Fibroblast of mammary gland (primary cell): ENCODE results near the gene NR2F1-AS1.
"Not testable (repeated sequence)": the region's sequence is repeated elsewhere in the genome, so short reads cannot be mapped to it uniquely, and the experiment has no call there.

ENCODE experiments used
- DNase-seq: peaks from one replicate; pipeline ENCODE4 v3.0.0-alpha.2; 2010; ENCODE audit warnings: low read depth
- H3K4me3 ChIP-seq: 2 replicates; pipeline ENCODE4 v1.5.1; 2011; ENCODE audit warnings: low read depth, mild to moderate bottlenecking, low read length, moderate library complexity; ENCODE audit not compliant: control insufficient read depth
- CTCF ChIP-seq: conservative IDR thresholded peaks from 2 replicates; pipeline ENCODE4 v1.5.1; 2011; ENCODE audit warnings: low read depth, low read length, inconsistent platforms; ENCODE audit not compliant: control insufficient read depth, insufficient read depth

Gene NR2F1-AS1

GRCh38 chr5:93519740-93520139 lies 61.3 kb downstream of the NR2F1-AS1 start:
- no peak overlapping the region for H3K4me3 ChIP-seq
- DNase-seq, result peak; percentile 50
- TF ChIP-seq CTCF, result no peak

GRCh38 chr5:93517828-93518227 lies 63.2 kb downstream of the NR2F1-AS1 start:
- H3K4me3 ChIP-seq, result no peak overlapping the region
- no peak for TF ChIP-seq CTCF
- DNase-seq, result no peak

GRCh38 chr5:93513298-93513697 lies 67.7 kb downstream of the NR2F1-AS1 start:
- TF ChIP-seq CTCF, result no peak
- no peak overlapping the region for H3K4me3 ChIP-seq
- no peak for DNase-seq

- DNase-seq, result peak; percentile 94
Observed at GRCh38 chr5:93512799-93513198, 68.2 kb downstream of the NR2F1-AS1 start.

GRCh38 chr5:93511445-93511844 lies 69.6 kb downstream of the NR2F1-AS1 start:
- no peak for DNase-seq
- H3K4me3 ChIP-seq, result no peak overlapping the region
- no peak for TF ChIP-seq CTCF

More at GRCh38 chr5:93512799-93513198, 68.2 kb downstream of the NR2F1-AS1 start:
- H3K4me3 ChIP-seq, result no peak overlapping the region
- TF ChIP-seq CTCF, result no peak

GRCh38 chr5:93510626-93511380 lies 70.2 kb downstream of the NR2F1-AS1 start:
- no peak overlapping the region for H3K4me3 ChIP-seq
- no peak for TF ChIP-seq CTCF
- DNase-seq, result no peak

- not testable (repeated sequence) for DNase-seq, H3K4me3 ChIP-seq
Observed at GRCh38 chr5:93505553-93505952, 75.5 kb downstream of the NR2F1-AS1 start.
